Activated CD4-positive, alpha-beta T cell treated with anti-CD3 and anti-CD28 coated beads for 4 hours (primary cell): Measurements from ENCODE around the gene IL10RB.
"Not testable (repeated sequence)": the region's sequence is repeated elsewhere in the genome, so short reads cannot be mapped to it uniquely, and the experiment has no call there.

Experiments used
- DNase-seq, 2 donors: peaks; one replicate each; pipeline ENCODE4 v3.0.0-alpha.2; 2020

Gene IL10RB

GRCh38 chr21:33305344-33305671 is 39.1 kb downstream of the IL10RB start:
- no peak for DNase-seq

DNA sequence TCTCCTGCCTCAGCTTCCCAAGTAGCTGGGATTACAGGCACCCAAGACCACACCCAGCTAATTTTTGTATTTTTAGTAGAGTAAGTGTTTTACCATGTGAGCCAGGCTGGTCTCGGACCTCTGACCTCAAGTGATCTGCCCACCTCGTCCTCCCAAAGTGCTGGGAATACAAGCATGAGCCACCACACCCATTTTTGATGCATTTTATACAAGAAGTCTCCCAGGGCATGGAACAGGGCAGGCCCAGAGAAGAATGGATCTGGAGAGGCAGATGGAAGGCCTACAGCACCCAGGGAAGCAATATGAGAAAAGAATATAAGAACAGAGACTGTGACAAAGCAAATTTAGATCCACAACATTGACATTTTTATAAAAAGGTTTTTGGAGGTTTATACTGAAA is 39.8 kb downstream of the IL10RB start:
- DNase-seq = no peak

DNA sequence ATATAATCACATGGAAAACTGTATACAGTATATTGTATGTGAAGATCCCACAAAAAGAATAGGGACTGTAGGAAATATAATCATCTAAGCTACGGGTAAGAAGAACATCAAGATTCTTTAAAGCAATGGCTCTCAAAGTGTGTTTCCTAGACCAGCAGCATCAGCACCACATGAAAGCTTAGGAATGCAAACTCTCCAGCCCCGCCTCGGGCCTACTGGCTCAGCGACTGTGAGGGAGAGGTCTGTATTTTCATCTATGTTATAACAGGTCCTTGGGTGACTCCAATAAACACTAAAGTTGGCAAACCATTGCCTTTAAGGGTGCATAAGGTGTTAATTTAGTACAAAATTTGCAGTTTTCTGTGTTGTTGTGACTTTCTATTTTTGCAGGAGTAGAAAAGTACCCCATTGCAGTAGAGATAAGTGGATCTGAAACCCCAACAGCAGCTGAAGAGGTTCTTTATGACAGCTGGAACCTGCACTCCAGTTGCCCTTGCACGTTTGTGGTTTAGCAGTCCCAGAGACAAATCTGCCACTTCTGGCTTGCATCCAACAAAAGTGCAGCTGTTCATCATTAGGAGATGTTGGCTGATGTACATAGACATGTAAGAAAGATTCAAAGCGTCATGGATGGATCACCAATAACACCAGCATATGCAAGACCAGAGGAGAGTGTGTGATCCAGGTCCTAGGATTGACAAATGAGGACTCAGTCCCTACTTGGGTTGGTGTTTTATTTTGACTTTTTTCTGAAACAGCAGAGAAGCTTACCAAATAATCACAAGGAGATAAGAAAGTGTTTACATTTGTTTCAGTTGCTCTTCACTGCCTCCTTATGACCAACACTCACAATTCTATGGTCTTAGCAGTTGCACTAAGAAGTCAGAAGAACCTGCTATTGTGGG is 42.7 kb downstream of the IL10RB start:
- no peak for DNase-seq

DNA sequence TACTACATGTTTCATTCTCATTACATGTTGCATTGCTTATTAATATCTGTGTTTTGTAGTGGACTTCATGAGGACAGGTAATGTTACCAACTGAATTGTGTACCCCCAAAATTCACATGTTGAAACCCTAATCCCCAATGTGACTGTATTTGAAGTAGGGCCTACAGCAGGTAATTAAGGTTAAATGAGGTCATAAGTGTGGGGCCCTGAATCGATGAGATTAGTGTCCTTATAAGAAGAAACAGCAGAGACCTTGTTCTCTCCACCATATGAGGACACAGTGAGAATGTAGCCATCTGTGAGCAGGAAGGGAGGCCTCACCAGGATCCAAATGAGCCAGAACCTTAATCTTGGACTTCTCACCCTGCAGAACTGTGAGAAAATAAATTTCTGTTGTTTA is 43.6 kb downstream of the IL10RB start:
- DNase-seq = no peak

DNA sequence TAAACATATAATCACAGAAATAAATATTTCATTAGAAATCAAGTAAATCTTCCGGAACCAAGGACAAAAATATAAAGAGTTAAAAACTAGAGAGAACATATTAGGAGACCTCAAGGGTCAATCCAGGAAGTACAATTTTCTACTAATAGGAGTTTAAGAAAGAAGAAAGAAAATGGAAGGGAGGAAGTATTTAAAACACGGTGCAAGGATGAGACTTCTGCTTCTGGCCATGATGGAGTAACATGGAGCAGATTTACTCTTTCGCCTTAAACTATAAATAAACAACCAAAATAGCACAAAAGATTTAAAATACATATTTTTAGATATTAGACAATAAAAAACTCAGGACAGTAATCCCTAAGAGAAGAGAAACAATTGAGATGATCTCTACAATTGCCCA is 46.0 kb downstream of the IL10RB start:
- DNase-seq = no peak

DNA sequence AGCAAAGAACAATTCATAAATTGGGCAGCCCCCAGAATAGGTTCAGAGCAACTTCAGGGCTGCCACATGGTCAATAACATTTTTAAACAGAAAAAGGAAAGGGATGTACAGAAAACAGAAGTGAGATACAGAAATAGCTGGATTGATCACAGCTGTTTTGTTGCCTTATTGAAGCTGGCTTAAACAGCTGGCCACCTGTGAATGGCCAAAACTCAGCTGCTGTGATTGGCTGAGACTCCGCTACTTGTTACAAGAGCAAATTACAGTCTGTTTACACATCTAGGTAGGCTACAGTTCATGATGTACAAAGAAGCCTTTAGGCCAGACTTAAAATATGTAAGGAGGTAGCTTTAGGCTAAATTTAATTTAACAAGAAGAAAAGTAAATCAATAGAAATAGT is 47.0 kb downstream of the IL10RB start:
- DNase-seq = no peak

GRCh38 chr21:33313611-33314010 is 47.4 kb downstream of the IL10RB start:
- DNase-seq = no peak

DNA sequence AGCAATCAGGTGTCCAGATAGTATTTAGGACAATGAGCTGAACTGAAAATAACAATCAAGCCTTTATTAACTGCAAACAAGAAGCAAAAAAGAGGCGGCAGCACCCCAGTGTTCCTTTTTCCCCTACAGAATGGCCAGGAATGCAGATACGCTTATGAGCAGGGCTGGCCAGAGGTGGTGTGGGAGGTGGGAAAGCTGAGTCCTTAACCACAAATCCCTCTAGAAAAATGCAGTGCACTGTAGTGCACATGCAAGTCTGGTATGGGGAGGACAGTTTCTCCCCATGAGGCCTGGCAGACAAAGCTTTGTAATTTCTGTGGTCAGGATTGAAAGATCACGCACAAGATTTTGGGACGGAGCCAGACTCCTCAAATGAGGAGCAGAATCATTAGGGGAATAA is 47.9 kb downstream of the IL10RB start:
- DNase-seq = no peak

- DNase-seq = no peak
Observed at GRCh38 chr21:33315946-33316710, 50.0 kb downstream of the IL10RB start.

- no peak for DNase-seq
Observed at GRCh38 chr21:33317145-33317544, 51.0 kb downstream of the IL10RB start.

DNA sequence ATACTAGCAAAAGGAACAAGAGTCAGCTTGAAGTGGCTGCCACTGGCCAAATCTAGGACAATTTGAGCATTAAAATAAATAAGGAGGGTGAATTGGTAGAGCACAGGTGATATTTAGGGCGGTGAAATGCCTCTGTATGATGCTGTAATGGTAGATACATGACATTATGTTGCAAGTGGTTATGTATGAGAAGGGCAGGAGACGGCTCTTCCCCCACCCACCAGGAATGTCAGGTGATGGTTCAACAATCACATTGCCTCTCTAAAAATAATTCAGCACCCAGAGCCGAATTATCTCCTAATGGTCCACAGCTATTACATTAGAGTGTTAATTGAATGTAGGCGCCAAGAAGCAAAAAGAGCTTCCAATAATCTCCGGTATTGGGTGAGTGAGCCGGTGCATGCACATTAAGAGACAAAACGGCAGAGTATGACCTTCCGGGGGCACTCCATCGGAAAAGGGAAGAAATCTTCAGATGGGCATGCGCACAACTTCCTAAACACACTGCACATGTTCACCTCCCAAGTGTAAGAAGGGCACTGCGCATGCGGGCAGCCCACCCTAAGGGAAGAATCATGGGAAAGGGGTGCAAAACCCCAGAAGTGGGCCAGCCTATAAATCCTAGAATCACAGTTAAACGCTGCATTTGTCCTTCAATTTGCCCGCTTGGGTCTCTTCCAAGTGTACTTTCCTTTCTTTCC is 51.8 kb downstream of the IL10RB start:
- DNase-seq = no peak

DNA sequence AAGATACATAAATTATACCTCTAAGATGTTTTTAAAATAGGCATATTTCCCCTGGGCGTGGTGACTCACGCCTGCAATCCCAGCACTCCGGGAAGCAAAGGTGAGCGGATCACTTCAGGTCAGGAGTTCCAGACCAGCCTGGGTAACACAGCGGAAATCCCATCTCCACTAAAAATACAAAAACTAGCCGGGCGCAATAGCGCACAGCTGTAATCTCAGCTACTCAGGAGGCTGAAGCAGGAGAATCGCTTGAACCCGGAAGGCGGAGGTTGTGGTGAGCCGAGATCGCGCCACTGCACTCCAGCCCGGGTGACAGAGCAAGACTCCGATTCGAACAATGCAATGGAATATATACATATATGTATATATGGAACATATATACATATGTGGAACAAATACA is 54.8 kb downstream of the IL10RB start:
- DNase-seq = not testable (repeated sequence)

- DNase-seq = not testable (repeated sequence)
Observed at GRCh38 chr21:33323610-33324009, 57.4 kb downstream of the IL10RB start.

DNA sequence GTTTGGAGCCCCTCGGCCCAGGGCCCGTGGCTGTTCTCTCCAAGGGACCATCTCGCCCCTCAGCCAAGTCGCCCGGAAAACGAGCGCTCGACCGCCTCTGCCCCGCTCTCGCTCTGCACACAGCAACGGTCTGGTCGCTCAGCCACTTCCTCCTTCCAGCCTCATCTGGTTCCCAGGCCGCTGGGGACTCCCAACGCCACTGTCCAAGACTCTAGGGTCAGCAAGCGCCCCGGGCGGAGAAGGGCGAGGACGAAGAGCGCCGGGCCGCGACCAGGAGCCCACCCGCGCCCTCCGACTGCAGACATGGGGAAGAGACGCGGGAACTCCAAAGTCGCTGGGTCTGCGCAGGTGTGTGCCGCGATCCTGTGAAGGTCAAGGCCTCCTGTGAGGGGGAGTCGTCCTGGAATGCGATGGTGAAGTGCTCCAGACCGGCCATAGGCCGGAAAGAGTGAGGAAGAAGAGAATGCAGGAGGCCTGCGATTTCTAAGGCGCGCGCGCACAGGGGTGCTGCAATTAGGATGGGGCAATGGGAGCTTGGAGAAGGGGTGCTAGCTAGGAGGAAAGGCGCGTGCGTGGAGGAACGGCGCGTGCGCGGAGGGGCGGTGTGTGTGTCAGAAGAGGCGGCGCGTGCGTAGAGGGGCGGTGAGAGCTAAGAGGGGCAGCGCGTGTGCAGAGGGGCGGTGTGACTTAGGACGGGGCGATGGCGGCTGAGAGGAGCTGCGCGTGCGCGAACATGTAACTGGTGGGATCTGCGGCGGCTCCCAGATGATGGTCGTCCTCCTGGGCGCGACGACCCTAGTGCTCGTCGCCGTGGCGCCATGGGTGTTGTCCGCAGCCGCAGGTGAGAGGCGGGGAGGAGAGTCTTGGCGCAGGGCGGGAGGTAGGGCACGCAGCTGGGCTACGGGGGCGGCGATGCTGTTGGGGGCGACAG is 58.4 kb downstream of the IL10RB start, which contains the start of gene IFNAR1:
IFNAR1 (plus strand) TSS at position 680 of the 931 bp plus-strand sequence; CDS start at position 766, 86 bp downstream.
- peak; percentile 99 to 100 for DNase-seq

- peak; percentile 66 to 74 for DNase-seq
Observed at GRCh38 chr21:33325222-33326067, 59.3 kb downstream of the IL10RB start.

GRCh38 chr21:33327326-33327725 is 61.2 kb downstream of the IL10RB start:
- no peak for DNase-seq

- DNase-seq = no peak
Observed at GRCh38 chr21:33327792-33328433, 61.7 kb downstream of the IL10RB start.

DNA sequence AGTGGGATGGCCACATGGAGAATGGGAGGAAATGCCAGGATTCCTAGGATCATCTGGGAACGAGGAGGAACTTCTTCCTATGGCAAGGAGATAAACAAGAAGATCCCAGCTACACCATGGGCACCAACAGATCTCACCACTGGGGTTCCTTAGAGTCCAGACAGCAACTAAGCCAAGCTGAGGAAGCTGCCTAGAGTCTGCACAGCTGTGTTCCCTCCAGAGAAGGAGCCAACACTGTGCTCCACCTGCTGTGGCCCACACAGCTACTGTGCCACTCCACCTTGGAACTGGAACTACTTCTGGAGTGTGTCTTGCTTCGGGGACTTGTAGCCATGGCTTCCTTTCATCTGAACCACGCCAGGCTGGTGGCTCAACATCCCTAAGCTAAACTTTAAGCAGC is 64.6 kb downstream of the IL10RB start:
- no peak for DNase-seq

DNA sequence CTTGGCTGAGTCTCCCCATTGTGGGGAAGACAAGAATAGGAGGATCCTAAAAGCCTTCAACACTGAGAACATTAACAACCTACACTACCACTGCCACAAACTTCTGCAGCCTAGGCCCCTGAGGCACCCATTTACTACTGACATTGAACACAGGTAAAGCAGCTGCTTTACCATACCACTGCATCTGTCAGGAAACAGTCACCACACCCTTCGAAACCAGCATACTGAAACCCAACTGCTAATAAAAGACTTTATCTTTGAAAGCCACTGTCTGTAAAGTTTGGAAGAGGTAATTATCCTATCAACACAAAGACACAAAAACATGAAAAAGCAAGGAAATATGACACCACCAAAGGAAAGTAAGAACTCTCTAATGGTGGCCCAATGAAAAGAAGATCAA is 66.0 kb downstream of the IL10RB start:
- no peak for DNase-seq

GRCh38 chr21:33334191-33334590 is 68.0 kb downstream of the IL10RB start:
- DNase-seq = no peak

DNA sequence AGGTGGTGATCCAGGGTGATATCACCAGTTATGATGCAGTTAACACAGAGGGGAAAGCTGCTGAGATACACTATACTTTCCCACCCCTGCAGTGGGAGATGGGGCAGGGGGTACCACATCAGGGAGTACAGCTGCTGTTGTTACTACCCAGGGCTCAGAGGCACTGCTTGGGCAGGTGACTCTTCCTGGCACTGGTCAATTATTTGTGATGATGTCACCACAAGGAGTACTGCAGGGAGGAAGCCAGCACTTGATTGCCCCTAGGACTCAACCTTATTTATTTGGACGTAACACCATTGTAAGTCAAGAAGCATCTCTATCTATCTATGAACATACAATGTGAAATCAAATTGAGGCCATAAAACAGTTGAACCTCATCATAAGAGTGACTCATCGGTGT is 68.7 kb downstream of the IL10RB start:
- DNase-seq = no peak
